Effector memory CD4-positive, alpha-beta T cell (primary cell): ENCODE data around the gene PYGB.
A peak's percentile ranks its signal among the peaks of the same experiment; 100 is the strongest.

Experiments used
- DNase-seq, 3 donors: peaks; one replicate each; pipeline ENCODE4 v3.0.0-alpha.2; 2020
- H3K27ac ChIP-seq: 2 replicates; pipeline ENCODE4 v1.7.0; 2013; ENCODE audit warnings: mild to moderate bottlenecking, low read length, moderate library complexity; ENCODE audit not compliant: insufficient read depth, poor library complexity, severe bottlenecking
- H3K27me3 ChIP-seq: replicated peaks from 2 replicates; pipeline ENCODE4 v1.7.0; 2013; ENCODE audit warnings: mild to moderate bottlenecking, low read length; ENCODE audit not compliant: insufficient read depth, control insufficient read depth, poor library complexity, severe bottlenecking
- H3K36me3 ChIP-seq: 2 replicates; pipeline ENCODE4 v1.7.0; 2013; ENCODE audit warnings: mild to moderate bottlenecking, low read length, moderate library complexity; ENCODE audit not compliant: control insufficient read depth, insufficient read depth
- H3K4me1 ChIP-seq: 2 replicates; pipeline ENCODE4 v1.7.0; 2013; ENCODE audit warnings: low read length, mild to moderate bottlenecking; ENCODE audit not compliant: control insufficient read depth, insufficient read depth, poor library complexity, severe bottlenecking
- H3K4me3 ChIP-seq: 2 replicates; pipeline ENCODE4 v1.7.0; 2013; ENCODE audit warnings: low read length, low read depth, mild to moderate bottlenecking; ENCODE audit not compliant: insufficient read depth, poor library complexity, severe bottlenecking
- H3K9me3 ChIP-seq: 2 replicates; pipeline ENCODE4 v1.7.0; 2013; ENCODE audit warnings: mild to moderate bottlenecking, low read length, moderate library complexity; ENCODE audit not compliant: control insufficient read depth

PYGB gene

DNA sequence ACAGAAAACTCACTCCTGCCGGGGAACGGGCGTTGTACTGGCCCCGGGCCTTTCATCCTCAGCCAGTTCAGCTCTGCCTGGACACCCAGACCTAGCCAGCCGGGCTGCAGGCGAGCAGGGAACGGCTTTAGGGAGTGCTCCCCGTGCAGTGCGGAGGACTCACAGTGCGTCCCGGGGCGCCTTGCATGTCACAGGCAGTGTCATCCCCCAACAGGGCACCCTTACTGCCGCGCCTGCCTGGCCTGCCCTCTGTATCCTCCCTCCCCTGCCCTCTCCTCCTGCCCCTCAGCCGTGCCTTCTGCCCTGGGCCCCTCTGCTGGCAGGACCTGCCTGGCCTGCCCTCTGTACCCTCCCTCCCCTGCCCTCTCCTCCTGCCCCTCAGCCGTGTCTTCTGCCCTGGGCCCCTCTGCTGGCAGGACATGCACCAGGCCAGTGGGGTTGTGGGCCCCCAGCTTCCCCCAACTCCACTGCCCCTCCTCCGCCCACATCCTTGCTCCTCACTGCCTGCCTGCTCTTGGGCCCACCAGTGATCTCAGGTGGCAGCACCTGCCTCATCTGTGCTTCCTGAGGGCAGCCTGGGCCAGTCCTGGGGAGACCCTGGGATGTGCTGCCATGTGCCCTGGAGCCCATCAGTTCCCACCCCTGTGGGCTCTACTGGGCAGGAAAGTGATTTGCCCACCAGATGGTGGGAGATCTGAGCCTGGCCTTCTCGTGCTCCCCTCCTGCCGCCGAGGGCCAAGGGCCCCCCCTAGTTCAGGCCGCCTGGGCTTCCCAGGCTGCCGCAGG is 43.0 kb downstream of the PYGB start:
- Histone ChIP-seq H3K27me3 (no peaks in the 10 kb centered on the region), H3K9me3 (no peaks in the 10 kb centered on the region), H3K36me3 (peaks cover 21% of the 10 kb centered on the region), H3K4me3 (no peak overlapping the region), H3K4me1 (peaks cover 3% of the 10 kb centered on the region), H3K27ac (no peak overlapping the region)
- DNase-seq, result no peak

DNA sequence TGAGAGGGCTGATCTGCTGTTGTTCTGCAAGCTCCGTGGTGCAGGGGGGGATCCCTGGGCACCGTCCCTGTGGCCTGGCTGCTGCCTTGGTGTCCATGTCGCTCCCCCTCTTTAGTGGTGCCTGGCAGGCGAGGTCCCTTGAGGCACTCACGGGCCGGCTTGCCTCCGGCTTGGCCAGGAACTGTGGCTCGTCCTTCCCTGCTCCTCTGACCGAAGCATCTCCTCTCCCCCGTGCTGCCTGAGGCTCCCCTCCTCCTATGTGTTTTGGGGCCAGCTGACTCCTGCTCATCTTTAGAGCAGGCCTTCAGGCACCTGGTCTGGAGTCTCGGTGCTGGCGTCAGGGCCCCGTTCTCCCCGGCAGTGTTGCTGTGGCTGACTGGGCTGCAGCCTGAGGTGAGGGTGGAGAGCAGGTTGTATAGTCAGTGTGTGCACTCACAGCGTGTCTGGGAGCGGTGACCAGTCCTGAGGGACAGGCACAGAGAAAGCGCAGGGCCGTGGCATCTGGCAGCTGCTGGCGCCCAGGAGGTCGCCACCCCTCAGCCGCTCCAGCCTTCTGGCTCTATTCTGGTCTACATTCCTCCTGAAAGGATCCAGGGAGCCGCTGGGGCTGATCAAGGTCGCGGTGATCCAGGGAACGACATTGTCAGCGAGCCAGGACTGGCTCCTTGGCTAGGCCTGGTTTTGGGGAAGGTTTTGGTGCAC is 43.7 kb downstream of the PYGB start:
- Histone ChIP-seq H3K4me3 (no peak overlapping the region), H3K9me3 (no peaks in the 10 kb centered on the region), H3K4me1 (peaks cover 3% of the 10 kb centered on the region), H3K27ac (no peak overlapping the region), H3K36me3 (peaks cover 14% of the 10 kb centered on the region), H3K27me3 (no peaks in the 10 kb centered on the region)
- no peak for DNase-seq

GRCh38 chr20:25292176-25292891 is 44.4 kb downstream of the PYGB start:
- peaks cover 7% of the 10 kb centered on the region for H3K36me3 ChIP-seq

DNA sequence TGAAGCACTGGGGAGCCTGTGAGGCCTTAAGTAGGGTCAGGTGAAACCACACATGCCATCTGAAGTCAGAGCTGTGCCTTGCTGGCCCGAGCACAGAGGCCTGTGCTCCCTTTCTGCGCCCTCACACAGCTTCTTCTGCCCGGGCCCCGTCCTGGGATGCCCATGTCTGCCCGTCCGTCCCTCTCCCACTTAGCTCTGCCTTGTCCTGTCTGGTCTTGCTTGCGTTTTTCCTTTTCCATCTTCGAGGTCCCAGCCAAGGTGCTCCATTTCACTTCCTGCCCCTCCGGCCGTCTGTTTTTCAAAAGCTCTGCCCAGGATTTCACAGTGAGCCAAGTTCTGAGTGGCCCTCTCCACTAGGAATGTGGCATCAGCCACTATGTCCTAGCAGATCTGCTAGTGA is 45.6 kb downstream of the PYGB start:
- Histone ChIP-seq H3K36me3 (peaks cover 7% of the 10 kb centered on the region), H3K4me3 (no peak overlapping the region), H3K27me3 (no peaks in the 10 kb centered on the region), H3K9me3 (no peaks in the 10 kb centered on the region), H3K27ac (no peak overlapping the region), H3K4me1 (peaks cover 3% of the 10 kb centered on the region)
- DNase-seq, result no peak

More at GRCh38 chr20:25292176-25292891, 44.4 kb downstream of the PYGB start:
- Histone ChIP-seq H3K27me3 (no peaks in the 10 kb centered on the region), H3K9me3 (no peaks in the 10 kb centered on the region), H3K4me3 (no peak overlapping the region), H3K4me1 (peaks cover 3% of the 10 kb centered on the region), H3K27ac (no peak overlapping the region)
- DNase-seq, result no peak

DNA sequence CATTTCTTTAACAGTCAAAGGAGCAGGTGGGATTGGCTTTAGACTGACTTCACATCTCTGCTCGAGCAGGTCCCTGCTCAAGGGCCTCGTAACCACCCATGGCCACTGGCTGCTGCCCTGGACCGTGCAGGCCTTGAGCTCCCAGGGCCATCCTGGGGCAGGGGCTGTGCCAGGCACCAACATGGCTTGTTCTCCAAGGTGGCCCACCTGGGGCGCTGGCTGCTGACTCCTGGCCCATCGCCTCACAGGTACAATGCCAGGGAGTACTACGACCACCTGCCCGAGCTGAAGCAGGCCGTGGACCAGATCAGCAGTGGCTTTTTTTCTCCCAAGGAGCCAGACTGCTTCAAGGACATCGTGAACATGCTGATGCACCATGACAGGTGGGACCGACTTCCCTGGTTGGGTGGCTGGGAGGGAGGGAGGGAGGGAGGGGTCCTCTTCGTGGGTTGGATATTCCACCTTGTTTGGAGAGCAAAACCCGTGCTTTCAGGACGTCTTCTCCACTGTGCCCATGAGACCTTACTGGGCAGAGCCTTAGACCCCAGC is 46.1 kb downstream of the PYGB start:
- Histone ChIP-seq H3K27me3 (no peaks in the 10 kb centered on the region), H3K4me1 (peaks cover 3% of the 10 kb centered on the region), H3K4me3 (no peak overlapping the region), H3K27ac (no peak overlapping the region), H3K9me3 (no peaks in the 10 kb centered on the region), H3K36me3 (peaks cover 7% of the 10 kb centered on the region)
- no peak for DNase-seq

DNA sequence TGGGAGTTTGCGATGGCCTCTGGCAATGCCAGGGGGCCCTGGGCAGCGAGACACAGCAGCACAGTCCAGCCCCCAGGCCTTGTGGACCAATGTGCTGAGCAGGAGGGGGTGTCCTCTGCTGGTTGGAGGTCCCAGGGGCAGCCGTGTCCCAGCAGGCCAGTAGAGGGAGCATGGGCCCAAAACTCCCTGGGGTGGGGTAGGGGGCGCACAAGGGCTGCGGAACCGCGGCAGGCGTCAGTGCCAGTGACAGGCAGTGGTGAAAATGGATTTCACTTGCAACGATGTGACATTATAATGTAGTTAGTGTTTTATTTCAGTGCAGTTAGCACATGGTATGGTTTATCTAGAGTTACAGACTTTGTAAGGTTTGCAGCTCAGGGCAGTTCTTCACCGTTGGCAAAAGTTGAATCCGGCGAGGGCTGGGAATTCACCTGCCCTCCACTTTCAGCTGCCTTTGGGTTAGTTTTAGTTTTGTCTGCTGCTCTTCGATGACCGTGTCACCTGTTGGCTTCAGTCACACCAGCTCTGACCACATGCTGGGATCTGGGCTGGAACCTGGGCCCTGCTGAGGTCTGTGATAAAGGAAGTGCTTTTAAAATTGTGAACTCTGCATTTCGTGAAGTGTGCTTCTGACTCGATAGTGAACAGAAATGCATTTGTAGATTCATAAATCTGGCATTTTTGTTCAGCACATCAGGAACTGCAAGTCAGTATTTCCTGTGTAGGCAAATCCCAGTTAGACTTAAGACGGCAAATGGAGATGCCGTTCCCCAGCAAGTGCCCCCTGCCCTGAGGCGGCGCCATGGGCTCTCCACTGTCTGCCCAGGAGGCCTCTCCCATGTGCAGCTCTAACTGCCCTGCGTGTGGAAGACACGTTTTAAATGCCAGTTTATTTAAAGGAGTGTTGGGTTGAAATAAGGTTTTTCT is 46.8 kb downstream of the PYGB start:
- Histone ChIP-seq H3K36me3 (peaks cover 7% of the 10 kb centered on the region), H3K4me1 (peaks cover 3% of the 10 kb centered on the region), H3K9me3 (no peaks in the 10 kb centered on the region), H3K27ac (no peak overlapping the region), H3K4me3 (no peak overlapping the region), H3K27me3 (no peaks in the 10 kb centered on the region)
- DNase-seq, result peak in 2 of 3 donors; percentile 14 to 15

GRCh38 chr20:25295386-25296093 is 47.7 kb downstream of the PYGB start:
- H3K4me3 ChIP-seq, result no peak overlapping the region
- H3K4me1 ChIP-seq, result peaks cover 3% of the 10 kb centered on the region
- no peaks in the 10 kb centered on the region for H3K27me3 ChIP-seq
- H3K9me3 ChIP-seq, result no peaks in the 10 kb centered on the region
- H3K27ac ChIP-seq, result no peak overlapping the region
- no peak for DNase-seq
- peaks cover 7% of the 10 kb centered on the region for H3K36me3 ChIP-seq

DNA sequence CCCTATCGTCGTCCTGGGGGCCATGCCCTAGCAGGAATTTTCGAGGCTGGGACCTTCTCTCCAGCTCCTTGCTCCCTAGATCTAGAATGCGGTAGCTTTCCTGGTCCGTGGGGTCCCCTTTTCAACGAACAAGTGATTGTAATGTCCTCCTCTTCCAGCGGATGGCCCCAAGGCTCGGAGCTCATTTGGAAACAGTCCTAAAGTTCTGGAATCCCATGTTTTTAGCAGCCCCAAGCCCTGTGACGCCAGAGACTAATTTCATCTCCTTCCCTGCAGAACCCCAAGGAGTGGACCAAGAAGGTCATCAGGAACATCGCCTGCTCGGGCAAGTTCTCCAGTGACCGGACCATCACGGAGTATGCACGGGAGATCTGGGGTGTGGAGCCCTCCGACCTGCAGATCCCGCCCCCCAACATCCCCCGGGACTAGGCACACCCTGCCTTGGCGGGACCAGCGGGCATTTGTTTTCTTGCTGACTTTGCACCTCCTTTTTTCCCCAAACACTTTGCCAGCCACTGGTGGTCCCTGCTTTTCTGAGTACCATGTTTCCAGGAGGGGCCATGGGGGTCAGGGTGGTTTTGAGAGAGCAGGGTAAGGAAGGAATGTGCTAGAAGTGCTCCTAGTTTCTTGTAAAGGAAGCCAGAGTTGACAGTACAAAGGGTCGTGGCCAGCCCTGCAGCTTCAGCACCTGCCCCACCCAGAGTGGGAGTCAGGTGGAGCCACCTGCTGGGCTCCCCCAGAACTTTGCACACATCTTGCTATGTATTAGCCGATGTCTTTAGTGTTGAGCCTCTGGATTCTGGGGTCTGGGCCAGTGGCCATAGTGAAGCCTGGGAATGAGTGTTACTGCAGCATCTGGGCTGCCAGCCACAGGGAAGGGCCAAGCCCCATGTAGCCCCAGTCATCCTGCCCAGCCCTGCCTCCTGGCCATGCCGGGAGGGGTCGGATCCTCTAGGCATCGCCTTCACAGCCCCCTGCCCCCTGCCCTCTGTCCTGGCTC is 48.5 kb downstream of the PYGB start:
- no peak overlapping the region for H3K27ac ChIP-seq
- DNase-seq, result no peak
- H3K4me3 ChIP-seq, result no peak overlapping the region
- no peaks in the 10 kb centered on the region for H3K9me3 ChIP-seq
- peaks cover 3% of the 10 kb centered on the region for H3K4me1 ChIP-seq
- H3K27me3 ChIP-seq, result no peaks in the 10 kb centered on the region
- peaks cover 6% of the 10 kb centered on the region for H3K36me3 ChIP-seq
